Islet of Langerhans (tissue), 1 donor: ENCODE data around the gene ASB8.

Experiments
- FAIRE-seq: peaks from one replicate; lab custom pipeline; 2011; peaks lifted over from hg19 to GRCh38; lab: Jason Lieb, UNC

The ASB8 gene

DNA sequence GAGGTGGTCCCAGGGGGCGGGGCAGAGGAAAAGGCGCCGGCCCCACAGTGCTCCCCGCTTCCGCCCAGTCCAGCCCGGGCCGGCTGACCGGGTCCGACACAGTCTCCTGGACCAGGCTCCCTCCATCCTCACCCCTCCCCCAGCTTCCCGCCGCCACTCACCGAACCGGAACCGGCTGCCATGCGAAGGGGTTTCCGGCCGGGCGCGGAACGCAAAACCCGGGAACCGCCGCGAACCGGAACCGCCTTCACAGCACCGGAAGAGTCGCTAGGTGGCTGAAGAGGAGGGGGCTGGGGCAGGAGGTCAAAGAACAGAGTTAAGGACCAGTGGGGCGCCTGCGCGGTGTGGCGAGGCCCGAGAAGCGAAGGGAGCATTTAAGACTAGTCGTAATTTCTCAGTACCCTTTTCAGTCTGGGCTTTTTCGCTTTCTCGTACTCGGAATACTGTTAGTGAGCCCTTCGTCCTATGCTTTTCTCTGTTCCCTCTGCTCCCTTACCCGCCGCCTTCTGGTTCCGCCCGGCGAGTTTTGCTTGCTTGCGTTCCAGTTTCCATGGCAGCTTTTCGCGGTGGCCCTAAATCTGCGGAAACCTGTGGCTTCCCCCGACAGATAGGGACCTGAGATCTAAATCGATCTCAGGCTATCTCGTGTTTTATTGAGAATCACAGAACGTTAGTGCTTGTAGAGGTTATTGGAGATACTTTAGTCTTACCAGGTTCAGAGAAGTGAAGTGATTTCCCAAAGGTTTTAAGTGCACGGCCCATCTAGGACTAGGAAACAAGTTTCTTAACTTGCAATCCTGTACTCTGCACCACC lies 51.2 kb downstream of the ASB8 start, which contains the start of gene SENP1:
SENP1 (minus strand) TSS at position 213 of the 814 bp plus-strand sequence. CDS start 4,607 bp downstream, outside the sequence.
- no peak for FAIRE-seq

DNA sequence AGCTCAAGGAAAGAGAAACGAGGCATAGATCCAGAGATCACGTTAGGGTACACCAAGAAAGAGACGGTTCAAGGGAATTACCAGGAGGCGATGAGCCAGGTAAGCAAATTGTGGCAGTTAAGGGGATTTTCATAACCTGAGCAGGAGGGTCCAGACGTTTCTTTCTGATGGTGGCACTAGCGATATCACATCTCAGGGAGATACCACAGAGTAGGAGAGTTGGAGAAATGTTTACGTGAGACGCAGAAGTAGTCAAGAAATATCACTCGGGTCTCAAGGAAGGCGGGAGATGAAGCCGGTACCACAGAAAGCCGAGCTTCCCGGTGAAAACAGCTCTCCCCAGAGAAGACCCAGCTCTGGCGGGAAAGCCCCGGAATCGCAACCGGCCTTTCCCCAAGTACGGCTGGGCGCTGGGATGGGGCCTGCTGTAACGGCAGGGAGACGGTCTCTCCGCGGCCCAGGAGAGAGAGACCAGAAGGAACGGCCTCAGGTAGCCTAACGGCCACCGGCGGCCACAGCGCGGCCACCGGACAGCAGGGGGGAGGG lies 51.9 kb downstream of the ASB8 start:
- FAIRE-seq, result no peak

DNA sequence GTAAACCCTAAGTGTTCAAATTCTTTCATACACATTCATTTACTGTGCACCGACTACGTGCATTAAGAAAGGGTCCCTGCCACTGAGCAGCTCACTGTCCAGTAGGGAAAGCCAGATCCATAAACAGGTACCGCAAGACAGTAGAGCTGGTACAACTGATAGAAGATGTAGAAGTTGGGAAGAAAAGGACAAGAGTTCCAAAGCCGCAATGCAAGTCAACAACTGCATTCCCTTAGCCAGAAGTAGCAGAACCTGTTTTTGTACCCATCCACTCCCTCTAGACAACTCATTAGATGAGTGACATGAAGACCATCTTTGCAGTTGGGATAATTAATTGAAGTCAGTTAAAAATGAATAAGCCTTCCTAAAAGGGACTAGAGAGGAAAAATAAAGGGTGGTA lies 52.8 kb downstream of the ASB8 start:
- FAIRE-seq, result no peak
